ENCODE data around the gene ANKRD55.

The ANKRD55 gene

GRCh38 chr5:56142614-56143372 is 90.3 kb downstream of the ANKRD55 start:
- Histone ChIP-seq H3K9me3 (no peaks in the 10 kb centered on the region), H3K27me3 (no peaks in the 10 kb centered on the region), H3K4me1 (no peaks in the 10 kb centered on the region), H3K36me3 (no peaks in the 10 kb centered on the region), H3K4me3 (ENCODE audit: low read depth, low read length) (no peak overlapping the region)
- TF ChIP-seq CTCF (IDR thresholded peaks at IDR 0.05; ENCODE audit: low read depth, low read length) = no peak
- no peak for DNase-seq

GRCh38 chr5:56142233-56142613 is 90.9 kb downstream of the ANKRD55 start:
- H3K4me3 ChIP-seq (ENCODE audit: low read depth, low read length) = no peak overlapping the region

GRCh38 chr5:56140073-56140472 is 93.1 kb downstream of the ANKRD55 start:
- no peaks in the 10 kb centered on the region for H3K27me3 ChIP-seq
- no peak overlapping the region for H3K4me3 ChIP-seq (ENCODE audit: low read depth, low read length)
- no peak for TF ChIP-seq CTCF (IDR thresholded peaks at IDR 0.05; ENCODE audit: low read depth, low read length)
- no peak for DNase-seq
- no peaks in the 10 kb centered on the region for H3K9me3 ChIP-seq
- H3K36me3 ChIP-seq = no peaks in the 10 kb centered on the region
- no peaks in the 10 kb centered on the region for H3K4me1 ChIP-seq

More at GRCh38 chr5:56142233-56142613, 90.9 kb downstream of the ANKRD55 start:
- TF ChIP-seq CTCF (IDR thresholded peaks at IDR 0.05; ENCODE audit: low read depth, low read length) = no peak
- no peak for DNase-seq
- Histone ChIP-seq H3K4me1 (no peaks in the 10 kb centered on the region), H3K9me3 (no peaks in the 10 kb centered on the region), H3K27me3 (no peaks in the 10 kb centered on the region), H3K36me3 (no peaks in the 10 kb centered on the region)

- Histone ChIP-seq H3K27me3 (no peaks in the 10 kb centered on the region), H3K36me3 (no peaks in the 10 kb centered on the region), H3K9me3 (no peaks in the 10 kb centered on the region), H3K4me1 (no peaks in the 10 kb centered on the region), H3K4me3 (ENCODE audit: low read depth, low read length) (no peak overlapping the region)
- TF ChIP-seq CTCF (IDR thresholded peaks at IDR 0.05; ENCODE audit: low read depth, low read length) = no peak
- no peak for DNase-seq
Measured at GRCh38 chr5:56130664-56131063, 102.5 kb downstream of the ANKRD55 start.

- H3K27me3 ChIP-seq = no peaks in the 10 kb centered on the region
- H3K4me3 ChIP-seq (ENCODE audit: low read depth, low read length) = no peak overlapping the region
- H3K4me1 ChIP-seq = no peaks in the 10 kb centered on the region
- DNase-seq = no peak
- no peaks in the 10 kb centered on the region for H3K36me3 ChIP-seq
- TF ChIP-seq CTCF (IDR thresholded peaks at IDR 0.05; ENCODE audit: low read depth, low read length) = no peak
- no peaks in the 10 kb centered on the region for H3K9me3 ChIP-seq
Measured at GRCh38 chr5:56129288-56129687, 103.8 kb downstream of the ANKRD55 start.

GRCh38 chr5:56128113-56128512 is 105.0 kb downstream of the ANKRD55 start:
- no peaks in the 10 kb centered on the region for H3K27me3 ChIP-seq
- no peaks in the 10 kb centered on the region for H3K9me3 ChIP-seq
- H3K36me3 ChIP-seq = no peaks in the 10 kb centered on the region
- TF ChIP-seq CTCF (IDR thresholded peaks at IDR 0.05; ENCODE audit: low read depth, low read length) = no peak
- no peak for DNase-seq
- no peak overlapping the region for H3K4me3 ChIP-seq (ENCODE audit: low read depth, low read length)
- peaks cover 5% of the 10 kb centered on the region; the same call in 1 of the 2 replicates for H3K4me1 ChIP-seq

Data from BE2C (cell line).